Panc1 (cell line): ENCODE results near the gene EPC1.

ENCODE experiments used
- CTCF ChIP-seq: fragments of 450-650 bp; IDR thresholded peaks from 2 replicates; pipeline ENCODE4 v1.5.1; 2017; ENCODE audit warnings: mild to moderate bottlenecking
- POLR2AphosphoS5 ChIP-seq: IDR thresholded peaks from 2 replicates; pipeline ENCODE4 v1.6.1; 2012; ENCODE audit warnings: mild to moderate bottlenecking, low read depth, low read length, moderate library complexity

GRCh38 chr10:32253276-32253675, 93.7 kb downstream of the EPC1 start:
- TF ChIP-seq CTCF (no peak), POLR2AphosphoS5 (no peak)
